GM10248 (cell line): Measurements from ENCODE around the gene BCDIN3D.
"Not testable (repeated sequence)": the region's sequence is repeated elsewhere in the genome, so short reads cannot be mapped to it uniquely, and the experiment has no call there.

Source experiments
- CTCF ChIA-PET: fragments of 300-600 bp; sonication (Branson Sonifier 250); formaldehyde crosslinking; extraction: SDS; loops from one replicate; lab custom pipeline; 2021; ENCODE audit warnings: antibody characterized with exemption; lab: Yijun Ruan, JAX
- POLR2A ChIA-PET: fragments of 350-650 bp; sonication (Branson Sonifier 250); formaldehyde crosslinking; extraction: SDS; loops from one replicate; lab custom pipeline; 2020; ENCODE audit warnings: antibody characterized with exemption; lab: Yijun Ruan, JAX
- DNase-seq: peaks from one replicate; pipeline ENCODE4 v3.0.0; 2012; ENCODE audit errors: extremely low spot score
- CTCF ChIP-seq: IDR thresholded peaks from 2 replicates; pipeline ENCODE4 v1.5.1; 2012; ENCODE audit warnings: mild to moderate bottlenecking, low read depth; ENCODE audit errors: extremely low read depth, missing control alignments, control extremely low read depth

The BCDIN3D gene

GRCh38 chr12:49865109-49865781, 22.3 kb upstream of the BCDIN3D start:
- ChIA-PET POLR2A (no interaction called here), CTCF (interaction anchor here (0.7 to 5.2 kb wide), 11 partner anchors 9 to 229 kb away, joined by 3 to 30 read pairs (median 11); partner anchors contain the start of gene TMBIM6)
- no peak for TF ChIP-seq CTCF
- no peak for DNase-seq

DNA sequence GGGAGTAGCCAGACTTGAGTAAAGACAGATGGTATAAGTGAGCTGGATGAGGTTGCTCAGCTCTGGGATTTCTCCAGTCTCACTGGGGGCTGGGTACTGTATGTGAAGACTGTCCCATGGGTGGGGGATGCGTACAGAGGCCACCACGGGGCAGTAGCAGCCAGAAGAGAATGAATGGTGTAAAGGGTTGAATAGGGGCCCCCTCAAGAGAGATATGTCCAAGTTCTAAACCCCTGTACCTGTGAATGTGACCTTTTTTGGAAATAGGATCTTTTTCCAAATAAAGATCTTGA, 21.8 kb upstream of the BCDIN3D start:
- ChIA-PET CTCF (interaction anchor here (0.7 to 5.2 kb wide), 7 partner anchors 9 to 229 kb away, joined by 3 to 30 read pairs (median 3); partner anchors contain the start of gene TMBIM6), POLR2A (no interaction called here)
- DNase-seq, result no peak
- TF ChIP-seq CTCF, result no peak

DNA sequence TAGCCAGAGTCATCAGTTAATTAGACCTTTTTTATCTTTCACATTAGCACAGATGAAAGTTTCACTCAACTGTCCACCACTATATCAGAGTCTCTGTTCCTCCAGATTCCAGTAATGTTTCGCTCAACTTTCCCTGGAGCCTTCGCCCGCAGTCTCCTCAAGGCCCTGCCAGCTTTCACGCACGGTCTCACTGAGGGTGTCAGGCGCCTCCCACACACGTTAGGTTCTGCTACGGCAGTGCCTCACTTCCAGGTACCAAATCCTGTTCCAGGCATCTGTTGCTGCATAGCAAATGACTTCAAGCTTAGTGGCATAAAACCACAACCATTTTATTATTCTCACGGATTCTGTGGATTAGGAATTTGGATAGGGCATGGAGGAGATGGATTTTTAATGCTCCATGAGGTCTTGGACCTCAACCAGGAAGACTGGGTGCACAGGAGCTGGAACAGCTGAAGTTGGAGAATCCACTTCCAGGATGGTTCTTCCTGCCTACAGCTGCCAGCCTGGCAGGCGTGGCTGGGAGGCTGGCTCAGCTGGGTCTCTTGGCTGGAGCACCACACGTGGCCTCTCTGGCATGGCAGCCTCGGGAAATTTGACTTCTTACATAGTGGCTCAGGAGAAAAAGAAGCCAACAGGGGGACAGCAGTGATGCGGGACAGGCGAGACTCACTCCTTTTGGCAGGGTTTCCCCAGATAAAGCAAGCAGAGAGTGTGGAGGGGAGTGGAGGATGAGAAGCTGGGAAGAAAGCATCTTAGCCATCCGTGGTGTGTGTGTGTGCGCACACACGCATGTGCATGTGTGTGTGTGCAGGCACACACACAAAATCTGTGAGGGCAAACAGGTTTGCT, 21.3 kb upstream of the BCDIN3D start:
- TF ChIP-seq CTCF, result no peak
- no peak for DNase-seq
- ChIA-PET CTCF (interaction anchor here (0.7 to 5.2 kb wide), 7 partner anchors 8 to 228 kb away, joined by 3 to 30 read pairs (median 3); partner anchors contain the start of gene TMBIM6), POLR2A (no interaction called here)

DNA sequence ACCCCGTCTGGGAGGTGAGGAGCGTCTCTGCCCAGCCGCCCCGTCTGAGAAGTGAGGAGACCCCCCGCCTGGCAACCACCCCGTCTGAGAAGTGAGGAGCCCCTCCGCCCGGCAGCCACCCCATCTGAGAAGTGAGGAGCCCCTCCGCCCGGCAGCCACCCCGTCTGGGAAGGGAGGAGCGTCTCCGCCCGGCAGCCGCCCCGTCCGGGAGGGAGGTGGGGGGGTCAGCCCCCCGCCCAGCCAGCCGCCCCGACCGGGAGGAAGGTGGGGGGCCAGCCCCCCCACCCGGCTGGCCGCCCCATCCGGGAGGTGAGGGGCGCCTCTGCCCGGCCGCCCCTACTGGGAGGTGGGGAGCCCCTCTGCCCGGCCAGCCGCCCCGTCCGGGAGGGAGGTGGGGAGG, 18.0 kb upstream of the BCDIN3D start:
- DNase-seq, POLR2A ChIA-PET, CTCF ChIA-PET: not testable (repeated sequence)

DNA sequence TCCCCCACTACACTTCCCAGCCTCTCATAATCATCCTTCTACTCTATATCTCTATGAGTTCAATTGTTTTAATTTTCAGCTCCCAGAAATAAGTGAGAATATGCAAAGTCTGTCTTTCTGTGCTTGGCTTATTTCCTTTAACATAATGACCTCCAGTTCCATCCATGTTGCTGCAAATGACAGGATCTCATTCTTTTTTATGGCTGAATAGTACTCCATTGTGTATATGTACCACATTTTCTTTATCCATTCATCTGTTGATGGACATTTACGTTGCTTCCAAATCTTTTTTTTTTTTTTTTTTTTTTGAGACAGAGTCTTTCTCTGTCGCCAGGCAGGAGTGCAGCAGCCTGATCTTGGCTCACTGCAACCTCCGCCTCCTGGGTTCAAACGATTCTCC, 13.0 kb upstream of the BCDIN3D start:
- CTCF ChIA-PET, result interaction anchor here (1.0 to 3.7 kb wide), 4 partner anchors 9 to 16 kb away, joined by 4 to 30 read pairs (median 4); no protein-coding TSS in a partner anchor
- not testable (repeated sequence) for DNase-seq
- POLR2A ChIA-PET, result interaction anchor here (0.7 kb wide), 1 partner anchor 110 kb away, joined by 3 read pairs; no protein-coding TSS in a partner anchor

- DNase-seq, result no peak
- CTCF ChIA-PET, result interaction anchor here (1.0 to 3.7 kb wide), 2 partner anchors 8 to 12 kb away, joined by 4 to 30 read pairs; no protein-coding TSS in a partner anchor
- POLR2A ChIA-PET, result no interaction called here
- TF ChIP-seq CTCF, result no peak
These were observed 12.1 kb upstream of the BCDIN3D start for GRCh38 chr12:49854976-49855375.

GRCh38 chr12:49853671-49854070, 10.8 kb upstream of the BCDIN3D start:
- no peak for TF ChIP-seq CTCF
- DNase-seq, result no peak
- POLR2A ChIA-PET, result no interaction called here
- CTCF ChIA-PET, result no interaction called here
